Vagina (tissue), 2 donors: ENCODE results near the gene UBE2U. TPM values are rescaled to one million over a fixed set of nuclear protein-coding genes. Genes with fewer than 3 reads are reported as not detected.
"Not testable (repeated sequence)": the region's sequence is repeated elsewhere in the genome, so short reads cannot be mapped to it uniquely, and the experiment has no call there.

Source experiments
- DNase-seq, 2 donors: peaks; one replicate each; pipeline ENCODE4 v3.0.0-alpha.2; 2017; ENCODE audit errors: extremely low spot score in 2 of 2
- H3K27ac ChIP-seq: fragments of 200-600 bp; sonication (generic); one replicate; pipeline ENCODE4 v1.5.1; 2019
- H3K27me3 ChIP-seq: fragments of 200-600 bp; sonication (generic); one replicate; pipeline ENCODE4 v1.5.1; 2019
- H3K36me3 ChIP-seq, 2 donors: fragments of 200-600 bp; sonication (generic); one replicate each; pipeline ENCODE4 v1.5.1; 2017 to 2019
- H3K4me1 ChIP-seq: fragments of 200-600 bp; sonication (generic); one replicate; pipeline ENCODE4 v1.5.1; 2019
- H3K4me3 ChIP-seq, 2 donors: fragments of 200-600 bp; sonication (generic); 1 replicate in 1 of 2; 2 replicates in 1 of 2; pipeline ENCODE4 v1.5.1; 2016 to 2019
- H3K9me3 ChIP-seq: fragments of 200-600 bp; sonication (generic); one replicate; pipeline ENCODE4 v1.5.1; 2019
- POLR2A ChIP-seq, 2 donors: fragments of 450-650 bp; IDR thresholded peaks; one replicate each; pipeline ENCODE4 v1.6.1; 2017; ENCODE audit warnings: antibody characterized with exemption in 2 of 2, mild to moderate bottlenecking in 2 of 2, moderate library complexity in 2 of 2
- POLR2AphosphoS5 ChIP-seq, 2 donors: sonication (generic); formaldehyde crosslinking; IDR thresholded peaks; one replicate each; pipeline ENCODE4 v1.9.0; 2017; ENCODE audit warnings: antibody characterized with exemption in 2 of 2, mild to moderate bottlenecking in 2 of 2, low read depth in 1 of 2; ENCODE audit not compliant: insufficient read depth in 1 of 2
- intact Hi-C: fragments of 100-400 bp; cut with DNase I; formaldehyde crosslinking; loops from one replicate; pipeline ENCODE4 v1.15.1; 2023
- total RNA-seq: library from RNA; depleted of rRNA; stranded (reverse); fragments of >200 nt; gene quantifications from one replicate; pipeline ENCODE4 v1.2.3, GENCODE V29; 2016
- TF ChIP-seq, protein P1 (sequence below), 3 experiments: fragments of 450-650 bp in 2 of 3; fragments of 200-600 bp in 1 of 3; sonication (generic) in 1 of 3; IDR thresholded peaks; one replicate each; pipeline ENCODE4 v1.5.1; 2017 to 2019; ENCODE audit warnings: antibody characterized with exemption in 3 of 3, mild to moderate bottlenecking in 2 of 3, moderate library complexity in 2 of 3

Gene UBE2U
- total RNA-seq, 1 donor from 2014 or later: not detected

DNA sequence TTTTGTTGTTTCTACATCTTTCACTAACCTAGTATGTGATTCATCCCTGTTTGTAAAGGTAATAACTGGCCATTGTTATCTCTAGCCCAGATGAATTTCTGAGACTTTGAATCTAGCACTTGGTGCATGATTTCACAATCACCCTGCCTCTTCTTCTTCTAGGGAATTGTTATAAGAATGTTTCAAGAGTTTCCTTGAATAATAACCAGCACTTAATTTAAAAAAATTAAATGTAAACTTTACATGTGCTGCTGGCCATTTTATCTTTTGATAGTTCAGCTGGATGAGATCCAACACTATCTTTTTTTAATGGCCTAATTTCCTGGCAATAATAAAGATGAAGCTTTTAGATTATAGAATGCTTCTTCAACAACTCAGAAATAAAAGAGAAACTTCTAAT is 31.8 kb downstream of the UBE2U start:
- TF ChIP-seq POLR2AphosphoS5 (IDR thresholded peaks at IDR 0.05; ENCODE audit: insufficient read depth in 1 of 2, low read depth in 1 of 2) (no peak), POLR2A (IDR thresholded peaks at IDR 0.05) (no peak)
- TF ChIP-seq, protein P1, sequence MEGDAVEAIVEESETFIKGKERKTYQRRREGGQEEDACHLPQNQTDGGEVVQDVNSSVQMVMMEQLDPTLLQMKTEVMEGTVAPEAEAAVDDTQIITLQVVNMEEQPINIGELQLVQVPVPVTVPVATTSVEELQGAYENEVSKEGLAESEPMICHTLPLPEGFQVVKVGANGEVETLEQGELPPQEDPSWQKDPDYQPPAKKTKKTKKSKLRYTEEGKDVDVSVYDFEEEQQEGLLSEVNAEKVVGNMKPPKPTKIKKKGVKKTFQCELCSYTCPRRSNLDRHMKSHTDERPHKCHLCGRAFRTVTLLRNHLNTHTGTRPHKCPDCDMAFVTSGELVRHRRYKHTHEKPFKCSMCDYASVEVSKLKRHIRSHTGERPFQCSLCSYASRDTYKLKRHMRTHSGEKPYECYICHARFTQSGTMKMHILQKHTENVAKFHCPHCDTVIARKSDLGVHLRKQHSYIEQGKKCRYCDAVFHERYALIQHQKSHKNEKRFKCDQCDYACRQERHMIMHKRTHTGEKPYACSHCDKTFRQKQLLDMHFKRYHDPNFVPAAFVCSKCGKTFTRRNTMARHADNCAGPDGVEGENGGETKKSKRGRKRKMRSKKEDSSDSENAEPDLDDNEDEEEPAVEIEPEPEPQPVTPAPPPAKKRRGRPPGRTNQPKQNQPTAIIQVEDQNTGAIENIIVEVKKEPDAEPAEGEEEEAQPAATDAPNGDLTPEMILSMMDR (IDR thresholded peaks at IDR 0.05): no peak
- Histone ChIP-seq H3K36me3 (no peaks in the 10 kb centered on the region), H3K4me1 (no peaks in the 10 kb centered on the region), H3K27me3 (no peaks in the 10 kb centered on the region), H3K27ac (no peak overlapping the region), H3K4me3 (no peak overlapping the region), H3K9me3 (no peaks in the 10 kb centered on the region)
- DNase-seq: no peak
- intact Hi-C loops: no loop called here

DNA sequence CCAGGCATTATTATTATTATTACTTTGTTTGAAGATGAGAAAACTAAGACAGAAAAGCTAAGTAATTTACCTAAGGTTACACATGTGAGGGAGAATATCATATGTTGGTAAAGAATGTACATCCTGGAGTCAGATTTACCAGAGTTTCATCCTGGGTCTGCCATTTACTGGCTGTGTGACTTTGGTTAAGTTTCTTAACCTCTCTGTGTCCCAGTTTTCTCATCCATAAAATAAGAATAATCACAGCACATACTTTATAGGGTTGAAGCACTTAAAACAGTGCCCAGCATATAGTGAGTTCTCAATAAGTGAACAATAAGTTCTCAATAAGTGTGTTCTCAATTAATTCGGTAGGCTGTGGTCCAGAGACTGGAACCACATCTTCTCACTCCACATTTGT is 32.5 kb downstream of the UBE2U start:
- intact Hi-C loops: no loop called here

DNA sequence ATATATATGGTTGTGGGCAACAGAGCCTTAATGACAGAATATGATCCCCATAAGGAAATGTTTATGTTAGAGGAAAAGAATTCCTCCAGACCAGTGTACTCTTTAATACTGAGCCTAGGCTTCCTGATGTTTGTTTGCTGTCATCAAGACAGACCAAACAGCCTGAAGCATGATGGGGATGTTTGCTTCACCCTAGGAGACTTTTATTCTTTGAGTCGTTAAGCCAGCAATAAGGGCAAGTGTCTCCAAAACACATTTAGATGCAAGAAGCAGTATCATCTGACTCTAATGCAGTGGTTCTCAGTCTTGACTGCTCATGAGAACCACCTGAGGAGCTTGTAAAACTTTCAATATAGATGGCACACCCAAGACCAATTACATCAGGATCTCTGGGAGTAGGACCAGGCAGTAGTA is 33.1 kb downstream of the UBE2U start:
- H3K9me3 ChIP-seq: no peaks in the 10 kb centered on the region
- no peaks in the 10 kb centered on the region for H3K36me3 ChIP-seq
- no peaks in the 10 kb centered on the region for H3K27me3 ChIP-seq
- no peak overlapping the region for H3K4me3 ChIP-seq
- TF ChIP-seq, protein P1 (IDR thresholded peaks at IDR 0.05): no peak
- no peak for TF ChIP-seq POLR2AphosphoS5 (IDR thresholded peaks at IDR 0.05; ENCODE audit: insufficient read depth in 1 of 2, low read depth in 1 of 2)
- no peak for TF ChIP-seq POLR2A (IDR thresholded peaks at IDR 0.05)
- H3K4me1 ChIP-seq: no peaks in the 10 kb centered on the region
- DNase-seq: no peak
- intact Hi-C loops: no loop called here
- H3K27ac ChIP-seq: no peak overlapping the region

More for the DNA sequence above, 32.5 kb downstream of the UBE2U start:
- Histone ChIP-seq H3K27me3 (no peaks in the 10 kb centered on the region), H3K4me3 (no peak overlapping the region), H3K36me3 (no peaks in the 10 kb centered on the region), H3K27ac (no peak overlapping the region), H3K9me3 (no peaks in the 10 kb centered on the region), H3K4me1 (no peaks in the 10 kb centered on the region)
- no peak for TF ChIP-seq POLR2A (IDR thresholded peaks at IDR 0.05)
- no peak for TF ChIP-seq POLR2AphosphoS5 (IDR thresholded peaks at IDR 0.05; ENCODE audit: insufficient read depth in 1 of 2, low read depth in 1 of 2)
- TF ChIP-seq, protein P1 (IDR thresholded peaks at IDR 0.05): no peak
- no peak for DNase-seq

DNA sequence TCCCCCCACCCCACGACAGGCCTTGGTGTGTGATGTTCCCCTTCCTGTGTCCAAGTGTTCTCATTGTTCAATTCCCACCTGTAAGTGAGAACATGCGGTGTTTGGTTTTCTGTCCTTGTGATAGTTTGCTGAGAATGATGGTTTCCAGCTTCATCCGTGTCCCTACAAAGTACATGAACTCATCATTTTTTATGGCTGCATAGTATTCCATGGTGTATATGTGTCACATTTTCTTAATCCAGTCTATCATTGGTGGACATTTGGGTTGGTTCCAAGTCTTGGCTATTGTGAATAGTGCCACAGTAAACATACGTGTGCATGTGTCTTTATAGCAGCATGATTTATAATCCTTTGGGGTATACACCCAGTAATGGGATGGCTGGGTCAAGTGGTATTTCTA is 36.1 kb downstream of the UBE2U start:
- H3K27ac ChIP-seq, H3K4me1 ChIP-seq, intact Hi-C loops, H3K27me3 ChIP-seq, H3K4me3 ChIP-seq, H3K36me3 ChIP-seq, H3K9me3 ChIP-seq, DNase-seq: not testable (repeated sequence)

DNA sequence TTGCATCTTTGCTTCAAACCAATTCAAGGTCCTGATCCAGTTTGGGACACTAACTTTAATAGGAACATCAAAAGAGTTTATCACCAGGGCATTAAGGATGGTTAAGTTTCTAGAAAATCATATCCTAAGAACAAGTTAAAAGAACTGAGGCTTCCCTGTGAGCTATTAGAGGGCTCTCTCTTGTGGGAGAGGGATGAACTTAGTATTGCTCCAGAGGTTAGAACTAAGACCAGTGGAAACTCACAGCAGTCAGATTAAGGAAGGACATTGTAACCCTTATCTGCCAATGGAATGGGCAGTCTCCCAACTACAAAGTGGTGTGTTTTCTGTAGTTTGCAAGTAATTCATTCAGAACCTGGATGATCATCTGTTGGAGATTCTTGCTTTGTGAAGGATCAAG is 36.8 kb downstream of the UBE2U start:
- Histone ChIP-seq H3K27ac (no peak overlapping the region), H3K9me3 (no peaks in the 10 kb centered on the region), H3K4me3 (no peak overlapping the region), H3K36me3 (no peaks in the 10 kb centered on the region), H3K4me1 (no peaks in the 10 kb centered on the region), H3K27me3 (no peaks in the 10 kb centered on the region)
- intact Hi-C loops: loop anchor here (10.0 kb wide), 1 partner anchor 555 kb away; no protein-coding TSS in a partner anchor
- TF ChIP-seq POLR2A (IDR thresholded peaks at IDR 0.05): no peak
- TF ChIP-seq, protein P1 (IDR thresholded peaks at IDR 0.05): no peak
- no peak for TF ChIP-seq POLR2AphosphoS5 (IDR thresholded peaks at IDR 0.05; ENCODE audit: insufficient read depth in 1 of 2, low read depth in 1 of 2)
- DNase-seq: no peak
